C4-2B (cell line): ENCODE results near the gene ZBTB16.

Experiments used
- H3K27ac ChIP-seq: fragments of 450-650 bp; 2 replicates; pipeline ENCODE4 v1.5.1; 2017
- CTCF ChIP-seq: fragments of 450-650 bp; conservative IDR thresholded peaks from 2 replicates; pipeline ENCODE4 v1.5.1; 2017; ENCODE audit warnings: mild to moderate bottlenecking
- ZFX ChIP-seq: fragments of 450-650 bp; IDR thresholded peaks from 2 replicates; pipeline ENCODE4 v1.6.1; 2017

Gene ZBTB16

GRCh38 chr11:114247070-114247789 is 187.7 kb downstream of the ZBTB16 start:
- TF ChIP-seq CTCF = no peak
- H3K27ac ChIP-seq = no peak overlapping the region

- no peak overlapping the region for H3K27ac ChIP-seq
- no peak for TF ChIP-seq CTCF
- no peak for TF ChIP-seq ZFX
Measured at GRCh38 chr11:114250180-114250579, 190.7 kb downstream of the ZBTB16 start.

GRCh38 chr11:114250993-114251814 is 191.7 kb downstream of the ZBTB16 start:
- TF ChIP-seq ZFX (no peak), CTCF (no peak)

GRCh38 chr11:114251815-114252337 is 192.4 kb downstream of the ZBTB16 start:
- TF ChIP-seq CTCF = no peak
- no peak for TF ChIP-seq ZFX
- no peak overlapping the region for H3K27ac ChIP-seq

More at GRCh38 chr11:114250993-114251814, 191.7 kb downstream of the ZBTB16 start:
- H3K27ac ChIP-seq = no peak overlapping the region

- H3K27ac ChIP-seq = no peak overlapping the region
- TF ChIP-seq ZFX (no peak), CTCF (no peak)
Measured at GRCh38 chr11:114252767-114253166, 193.3 kb downstream of the ZBTB16 start.

- TF ChIP-seq CTCF (no peak), ZFX (no peak)
- H3K27ac ChIP-seq = no peak overlapping the region
Measured at GRCh38 chr11:114253771-114254170, 194.3 kb downstream of the ZBTB16 start.

GRCh38 chr11:114254571-114255146 is 195.1 kb downstream of the ZBTB16 start:
- H3K27ac ChIP-seq = no peak overlapping the region
- TF ChIP-seq ZFX (no peak), CTCF (no peak)
